Coronary artery (tissue), 2 donors: ENCODE data around the gene CHCHD10.

Experiments
- DNase-seq: peaks from one replicate; pipeline ENCODE4 v3.0.0-alpha.2; 2017; ENCODE audit warnings: low spot score
- H3K27ac ChIP-seq, 2 donors: fragments of 200-600 bp; sonication (generic); one replicate each; pipeline ENCODE4 v1.5.1; 2016 to 2019
- H3K4me3 ChIP-seq: fragments of 200-600 bp; sonication (generic); 2 replicates; pipeline ENCODE4 v1.5.1; 2016; ENCODE audit warnings: mild to moderate bottlenecking, moderate library complexity
- CTCF ChIP-seq: fragments of 200-600 bp; sonication (generic); IDR thresholded peaks from one replicate; pipeline ENCODE4 v1.5.1; 2019; ENCODE audit warnings: antibody characterized with exemption

The CHCHD10 gene

DNA sequence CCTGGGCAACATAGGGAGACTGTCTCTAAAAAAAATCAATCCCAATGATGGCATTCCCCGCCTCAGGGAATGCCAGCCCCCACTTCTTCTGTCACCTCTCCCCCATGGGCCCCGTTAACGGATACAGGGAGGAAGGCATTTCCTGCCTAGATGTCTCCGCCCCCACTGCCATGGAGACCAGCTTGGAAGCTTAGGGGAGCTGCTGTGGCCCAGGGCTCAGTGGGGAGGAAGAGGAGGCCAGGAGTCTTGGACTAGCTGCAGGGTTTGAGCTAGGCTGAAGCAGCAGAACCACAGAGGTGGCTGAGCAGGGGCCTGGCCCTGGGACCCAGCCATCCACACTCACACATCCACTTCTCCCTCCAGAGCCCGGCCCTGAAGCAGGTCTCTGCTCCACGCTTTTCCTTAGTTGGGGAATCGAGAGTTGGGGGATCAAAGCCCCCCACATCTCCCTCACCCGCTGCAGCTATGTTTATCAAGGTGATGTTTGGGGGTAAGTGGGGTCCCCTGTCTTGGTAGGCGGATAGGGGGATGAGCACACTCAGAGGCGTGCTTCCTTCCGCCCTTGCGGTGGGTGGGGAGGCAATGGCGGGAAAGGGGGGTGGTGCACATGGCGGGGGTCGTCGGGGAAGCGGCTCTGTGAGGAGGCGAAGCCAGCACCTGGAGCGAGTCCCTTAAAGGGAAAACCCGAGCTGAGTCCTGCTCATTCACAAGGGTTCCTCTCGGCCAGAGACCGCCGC, 4.8 kb downstream of the CHCHD10 start, which contains the start of gene C22orf15:
TSS of gene C22orf15 (plus strand) at position 149 of the 737 bp plus-strand sequence. CDS start at position 466, 317 bp downstream.
- TF ChIP-seq CTCF, result no peak
- peak within 1 kb of the TSS; percentile 4 for H3K4me3 ChIP-seq
- DNase-seq, result no peak
- no peak within 1 kb of the TSS for H3K27ac ChIP-seq

- no peak for DNase-seq
- Histone ChIP-seq H3K27ac (no peak overlapping the region), H3K4me3 (no peak overlapping the region)
- TF ChIP-seq CTCF, result no peak
These were observed 7.7 kb downstream of the CHCHD10 start for GRCh38 chr22:23760056-23760455.

- H3K4me3 ChIP-seq, result no peak overlapping the region
- no peak for TF ChIP-seq CTCF
- DNase-seq, result no peak
These were observed 8.2 kb downstream of the CHCHD10 start for GRCh38 chr22:23759566-23759965.

GRCh38 chr22:23756891-23757290, 10.9 kb downstream of the CHCHD10 start:
- Histone ChIP-seq H3K27ac (no peak overlapping the region), H3K4me3 (no peak overlapping the region)
- DNase-seq, result no peak
- no peak for TF ChIP-seq CTCF

More at GRCh38 chr22:23759566-23759965, 8.2 kb downstream of the CHCHD10 start:
- H3K27ac ChIP-seq, result no peak overlapping the region

DNA sequence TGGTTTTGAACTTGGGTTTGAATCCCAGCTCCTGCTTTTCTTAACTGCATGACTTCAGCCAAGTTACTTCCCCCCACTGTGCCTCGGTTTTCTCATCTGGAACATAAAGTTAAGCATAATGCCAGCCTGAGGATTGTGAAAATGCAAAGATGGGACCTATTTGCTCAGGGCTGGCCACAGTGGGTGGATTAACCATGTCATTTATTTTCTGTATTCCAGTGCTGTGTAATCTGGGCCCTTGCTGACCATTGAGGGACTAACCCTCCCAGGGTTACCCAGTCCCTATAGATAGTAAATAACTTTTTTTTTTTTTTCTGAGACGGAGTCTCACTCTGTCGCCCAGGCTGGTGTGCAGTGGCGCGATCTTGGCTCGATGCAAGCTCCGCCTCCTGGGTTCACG, 12.1 kb downstream of the CHCHD10 start:
- DNase-seq, result no peak

DNA sequence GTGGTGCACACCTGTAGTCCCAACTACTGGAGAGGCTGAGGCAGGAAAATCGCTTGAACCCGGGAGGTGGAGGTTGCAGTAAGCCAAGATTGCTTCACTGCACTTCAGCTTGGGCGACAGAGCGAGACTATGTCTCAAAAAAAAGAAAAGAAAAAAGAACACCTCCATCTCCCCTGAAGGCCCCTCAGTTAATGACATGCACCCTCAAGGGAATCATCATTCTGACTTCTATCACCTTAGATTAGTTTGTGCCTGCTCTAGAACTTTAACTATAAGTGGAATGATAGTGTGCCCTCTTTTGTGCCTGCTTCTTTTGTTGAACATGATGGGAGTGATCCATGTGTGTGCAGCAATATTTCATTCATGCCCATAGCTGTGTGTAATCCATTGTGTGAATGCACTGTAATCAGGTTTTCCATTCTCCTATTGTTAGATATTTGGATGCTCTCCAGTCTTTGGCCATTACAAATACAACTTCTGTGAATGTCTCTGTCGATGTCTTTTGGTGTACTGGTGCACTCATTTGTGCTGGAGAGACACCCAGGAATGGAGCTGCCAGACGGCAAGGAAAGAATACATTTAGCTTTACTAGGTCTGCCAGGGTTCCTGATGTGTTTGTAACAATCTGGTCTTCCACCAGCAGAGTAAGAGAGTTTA, 12.7 kb downstream of the CHCHD10 start:
- Histone ChIP-seq H3K4me3 (no peak overlapping the region), H3K27ac (no peak overlapping the region)
- DNase-seq, result no peak
- TF ChIP-seq CTCF, result no peak

More for the DNA sequence above, 12.1 kb downstream of the CHCHD10 start:
- Histone ChIP-seq H3K27ac (no peak overlapping the region), H3K4me3 (no peak overlapping the region)
- TF ChIP-seq CTCF, result no peak
